Stimulated activated CD4-positive, alpha-beta T cell treated with anti-CD3 and anti-CD28 coated beads, Interleukin-1b, Interleukin-23, amount 100 ng/mL, for 48 hours (primary cell): ENCODE measurements around the gene TMEM139.

Experiments used
- DNase-seq: peaks from one replicate; pipeline ENCODE4 v3.0.0-alpha.2; 2020

TMEM139 gene

GRCh38 chr7:143284591-143285469, at the start of gene TMEM139:
TSS of gene TMEM139 (plus strand) at chr7:143284958. CDS start at chr7:143285958, 1,000 bp downstream.
- no peak for DNase-seq

- DNase-seq, result no peak
These were observed 49.2 kb upstream of the TMEM139 start for GRCh38 chr7:143235561-143235960.

- DNase-seq, result no peak
These were observed 48.3 kb upstream of the TMEM139 start for GRCh38 chr7:143236408-143236990.

- DNase-seq, result no peak
These were observed 47.4 kb upstream of the TMEM139 start for GRCh38 chr7:143237366-143237765.

- no peak for DNase-seq
These were observed 46.3 kb upstream of the TMEM139 start for GRCh38 chr7:143238289-143238980.

- no peak for DNase-seq
These were observed 44.9 kb upstream of the TMEM139 start for GRCh38 chr7:143239813-143240212.

GRCh38 chr7:143240291-143241168, 44.2 kb upstream of the TMEM139 start:
- peak; percentile 67 for DNase-seq

GRCh38 chr7:143242306-143242705, 42.5 kb upstream of the TMEM139 start:
- no peak for DNase-seq

- DNase-seq, result no peak
These were observed 41.6 kb upstream of the TMEM139 start for GRCh38 chr7:143243111-143243510.

- DNase-seq, result no peak
These were observed 41.1 kb upstream of the TMEM139 start for GRCh38 chr7:143243614-143244013.

GRCh38 chr7:143244321-143244720, 40.4 kb upstream of the TMEM139 start:
- DNase-seq, result no peak

GRCh38 chr7:143245123-143245522, 39.6 kb upstream of the TMEM139 start:
- DNase-seq, result no peak

GRCh38 chr7:143247372-143247771, 37.4 kb upstream of the TMEM139 start:
- no peak for DNase-seq

GRCh38 chr7:143248761-143249354, 35.9 kb upstream of the TMEM139 start:
- DNase-seq, result no peak

- no peak for DNase-seq
These were observed 34.6 kb upstream of the TMEM139 start for GRCh38 chr7:143250199-143250598.

GRCh38 chr7:143250822-143251221, 33.9 kb upstream of the TMEM139 start:
- no peak for DNase-seq

- no peak for DNase-seq
These were observed 32.8 kb upstream of the TMEM139 start for GRCh38 chr7:143252006-143252405.

- no peak for DNase-seq
These were observed 29.2 kb upstream of the TMEM139 start for GRCh38 chr7:143255564-143255963.

- DNase-seq, result no peak
These were observed 28.4 kb upstream of the TMEM139 start for GRCh38 chr7:143256325-143256724.

GRCh38 chr7:143256932-143257331, 27.8 kb upstream of the TMEM139 start:
- DNase-seq, result no peak

- DNase-seq, result no peak
These were observed 27.3 kb upstream of the TMEM139 start for GRCh38 chr7:143257501-143257900.

GRCh38 chr7:143258831-143259230, 25.9 kb upstream of the TMEM139 start:
- no peak for DNase-seq
